Peyer's patch (tissue), 4 donors: Measurements from ENCODE around the gene GOLGA6L9.
"Not testable (repeated sequence)": the region's sequence is repeated elsewhere in the genome, so short reads cannot be mapped to it uniquely, and the experiment has no call there.

Source experiments
- POLR2A ChIP-seq, 2 donors: fragments of 450-650 bp; IDR thresholded peaks; one replicate each; pipeline ENCODE4 v1.5.1; 2017; ENCODE audit warnings: antibody characterized with exemption in 2 of 2, mild to moderate bottlenecking in 2 of 2, moderate library complexity in 2 of 2
- TF ChIP-seq, protein P1 (sequence below), 6 experiments: fragments of 450-650 bp in 4 of 6; fragments of 200-600 bp in 2 of 6; sonication (generic) in 1 of 6; IDR thresholded peaks; one replicate each; pipeline ENCODE4 v1.5.1; 2017 to 2019; ENCODE audit warnings: antibody characterized with exemption in 6 of 6, mild to moderate bottlenecking in 3 of 6, moderate library complexity in 1 of 6

DNA sequence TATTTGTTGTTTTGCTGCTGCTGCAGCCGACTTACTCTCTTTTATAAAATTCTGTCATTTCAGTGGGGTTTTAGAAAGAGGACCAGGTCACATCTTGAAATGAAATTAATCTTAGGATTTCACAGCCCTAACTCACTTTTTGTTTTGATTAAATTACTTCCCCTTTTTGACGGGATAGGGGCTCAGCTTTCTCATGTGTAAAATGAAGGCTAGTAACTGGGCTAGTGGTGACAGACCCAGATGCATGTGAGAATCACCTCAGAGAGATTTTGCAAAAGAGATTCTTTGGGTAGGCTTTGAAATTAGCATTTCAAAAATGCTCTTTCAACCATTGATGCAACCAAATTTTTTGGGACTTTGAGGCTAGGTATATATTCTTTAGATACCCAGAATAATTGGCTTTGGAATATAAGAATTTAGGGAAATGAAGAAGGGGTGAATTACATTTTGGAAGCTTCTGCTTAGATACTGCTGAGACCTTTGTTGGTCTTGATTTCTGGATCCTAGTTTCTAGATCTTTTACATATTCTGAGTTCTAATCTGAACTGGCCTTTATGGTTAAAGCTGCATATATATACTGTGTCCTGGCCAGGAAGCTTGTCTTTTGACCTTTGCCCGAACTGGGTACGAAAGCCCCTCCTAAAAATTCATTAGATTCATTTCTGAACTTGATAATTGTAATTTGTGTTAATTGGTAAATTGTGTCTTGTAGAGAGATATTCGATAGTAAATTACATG is 30.1 kb upstream of the GOLGA6L9 start:
- TF ChIP-seq, protein P1, sequence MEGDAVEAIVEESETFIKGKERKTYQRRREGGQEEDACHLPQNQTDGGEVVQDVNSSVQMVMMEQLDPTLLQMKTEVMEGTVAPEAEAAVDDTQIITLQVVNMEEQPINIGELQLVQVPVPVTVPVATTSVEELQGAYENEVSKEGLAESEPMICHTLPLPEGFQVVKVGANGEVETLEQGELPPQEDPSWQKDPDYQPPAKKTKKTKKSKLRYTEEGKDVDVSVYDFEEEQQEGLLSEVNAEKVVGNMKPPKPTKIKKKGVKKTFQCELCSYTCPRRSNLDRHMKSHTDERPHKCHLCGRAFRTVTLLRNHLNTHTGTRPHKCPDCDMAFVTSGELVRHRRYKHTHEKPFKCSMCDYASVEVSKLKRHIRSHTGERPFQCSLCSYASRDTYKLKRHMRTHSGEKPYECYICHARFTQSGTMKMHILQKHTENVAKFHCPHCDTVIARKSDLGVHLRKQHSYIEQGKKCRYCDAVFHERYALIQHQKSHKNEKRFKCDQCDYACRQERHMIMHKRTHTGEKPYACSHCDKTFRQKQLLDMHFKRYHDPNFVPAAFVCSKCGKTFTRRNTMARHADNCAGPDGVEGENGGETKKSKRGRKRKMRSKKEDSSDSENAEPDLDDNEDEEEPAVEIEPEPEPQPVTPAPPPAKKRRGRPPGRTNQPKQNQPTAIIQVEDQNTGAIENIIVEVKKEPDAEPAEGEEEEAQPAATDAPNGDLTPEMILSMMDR (IDR thresholded peaks at IDR 0.05), result not testable (repeated sequence)
- TF ChIP-seq POLR2A (IDR thresholded peaks at IDR 0.05), result not testable (repeated sequence)
